HepG2 (cell line): Measurements from ENCODE around the gene HTATSF1. TPM values are rescaled to one million over a fixed set of nuclear protein-coding genes. Genes with fewer than 3 reads are reported as not detected.

ENCODE experiments used
- ATAC-seq: fragments of 200-7000 bp; cut with Tn5 transposase; 3 replicates; pipeline ENCODE4 v1.9.1; 2020; ENCODE audit warnings: mild to moderate bottlenecking, moderate library complexity
- BruUV-seq: library from RNA; stranded (reverse); fragments of 400-500 nt; replicated peaks from 2 replicates; lab custom pipeline; 2021; lab: Mats Ljungman, UMichigan
- CTCF ChIA-PET: fragments of 300-600 bp; formaldehyde crosslinking; extraction: SDS; loops from one replicate; lab custom pipeline; 2021; ENCODE audit warnings: low total read pairs, inconsistent platforms, low intra/inter-chr PET ratio; lab: Yijun Ruan, JAX
- POLR2A ChIA-PET: fragments of 350-600 bp; sonication (Branson Sonifier 250); formaldehyde crosslinking; loops from one replicate; lab custom pipeline; 2020; ENCODE audit warnings: antibody characterized with exemption, inconsistent platforms; lab: Yijun Ruan, JAX
- DNase-seq: peaks from one replicate; pipeline ENCODE4 v3.0.0-alpha.2; 2015; ENCODE audit warnings: low spot score
- FAIRE-seq: peaks from 3 replicates; lab custom pipeline; 2011; peaks lifted over from hg19 to GRCh38; lab: Jason Lieb, UNC
- H2AFZ ChIP-seq: one replicate; pipeline ENCODE4 v1.6.1; 2011; ENCODE audit warnings: low read length, inconsistent platforms
- H3K27ac ChIP-seq: fragments of 300-600 bp; 3 replicates; pipeline ENCODE4 v1.8.0; 2011; ENCODE audit warnings: mixed run types, mild to moderate bottlenecking, mixed read lengths, low read length, inconsistent platforms; ENCODE audit not compliant: insufficient read depth; ENCODE audit errors: extremely low read length
- H3K27me3 ChIP-seq, 2 experiments: fragments of 200-600 bp in 1 of 2; 2 replicates in 1 of 2; 3 replicates in 1 of 2; pipeline versions ENCODE4 v1.6.0 to v1.8.0; 2011; ENCODE audit warnings: low read length in 2 of 2, mild to moderate bottlenecking in 2 of 2, moderate library complexity in 2 of 2, inconsistent platforms in 1 of 2; ENCODE audit not compliant: insufficient read depth in 2 of 2, control insufficient read depth in 1 of 2
- H3K36me3 ChIP-seq, 2 experiments: fragments of 200-600 bp in 1 of 2; replicated peaks in 1 of 2; 2 replicates in 1 of 2; 3 replicates in 1 of 2; pipeline versions ENCODE4 v1.5.1 to v1.8.0; 2011; ENCODE audit warnings: low read length in 2 of 2, inconsistent platforms in 1 of 2; ENCODE audit not compliant: insufficient read depth in 2 of 2, control insufficient read depth in 1 of 2
- H3K4me1 ChIP-seq: 2 replicates; pipeline ENCODE4 v1.5.1; 2012; ENCODE audit warnings: low read length, inconsistent platforms; ENCODE audit not compliant: insufficient read depth
- H3K4me2 ChIP-seq: 2 replicates; pipeline ENCODE4 v1.6.0; 2011; ENCODE audit warnings: low read depth, low read length, inconsistent platforms
- H3K4me3 ChIP-seq, 3 experiments: fragments of 200-600 bp in 1 of 3; sonication (generic), shearing (Covaris generic) in 1 of 3; replicated peaks in 1 of 3; 2 replicates each; pipeline ENCODE4 v1.5.1; 2011 to 2016; ENCODE audit warnings: low read length in 3 of 3, inconsistent platforms in 2 of 3, low read depth in 2 of 3, mild to moderate bottlenecking in 2 of 3, control low read depth in 1 of 3, mixed read lengths in 1 of 3; ENCODE audit not compliant: insufficient read depth in 1 of 3
- H3K79me2 ChIP-seq: one replicate; pipeline ENCODE4 v1.6.1; 2011; ENCODE audit warnings: low read length, inconsistent platforms; ENCODE audit not compliant: insufficient read depth
- H3K9ac ChIP-seq: 2 replicates; pipeline ENCODE4 v1.6.0; 2011; ENCODE audit warnings: mild to moderate bottlenecking, low read depth, low read length, inconsistent platforms; ENCODE audit not compliant: insufficient read depth
- H3K9me3 ChIP-seq: 2 replicates; pipeline ENCODE4 v1.5.1; 2012; ENCODE audit warnings: mild to moderate bottlenecking, low read length
- H4K20me1 ChIP-seq: 2 replicates; pipeline ENCODE4 v1.6.0; 2011; ENCODE audit warnings: inconsistent platforms, mild to moderate bottlenecking, low read length, moderate library complexity; ENCODE audit not compliant: insufficient read depth
- ATAD3A ChIP-seq: sonication (generic); formaldehyde crosslinking; IDR thresholded peaks from 2 replicates; pipeline ENCODE4 v1.4.0; 2020; ENCODE audit warnings: missing genetic modification reagents
- CHCHD3 ChIP-seq: sonication (generic); formaldehyde crosslinking; IDR thresholded peaks from 2 replicates; pipeline ENCODE4 v1.8.0; 2022; ENCODE audit warnings: mild to moderate bottlenecking, missing genetic modification reagents, moderate library complexity
- HES4 ChIP-seq: sonication (generic); formaldehyde crosslinking; IDR thresholded peaks from 2 replicates; pipeline ENCODE4 v1.9.0; 2021; ENCODE audit warnings: mild to moderate bottlenecking, missing genetic modification reagents, borderline replicate concordance
- HOXA7 ChIP-seq: sonication (generic); formaldehyde crosslinking; IDR thresholded peaks from 2 replicates; pipeline ENCODE4 v1.8.1; 2022; ENCODE audit warnings: mild to moderate bottlenecking, missing genetic modification reagents, moderate library complexity
- HOXD1 ChIP-seq: sonication (generic); formaldehyde crosslinking; IDR thresholded peaks from 2 replicates; pipeline ENCODE4 v1.5.0; 2020; ENCODE audit warnings: missing genetic modification reagents
- KLF9 ChIP-seq: IDR thresholded peaks from 2 replicates; pipeline ENCODE4 v1.6.1; 2016; ENCODE audit warnings: low read depth
- MEF2D ChIP-seq: sonication (generic); formaldehyde crosslinking; IDR thresholded peaks from 2 replicates; pipeline ENCODE4 v1.5.1; 2020; ENCODE audit warnings: mild to moderate bottlenecking, missing genetic modification reagents
- NFE2L2 ChIP-seq: fragments of 150-350 bp; IDR thresholded peaks from 2 replicates; pipeline ENCODE4 v1.6.1; 2014; ENCODE audit warnings: low read length
- PHF8 ChIP-seq: sonication (generic); formaldehyde crosslinking; IDR thresholded peaks from 2 replicates; pipeline ENCODE4 v1.5.0; 2020; ENCODE audit warnings: missing genetic modification reagents
- RBFOX2 ChIP-seq: fragments of 200-400 bp; formaldehyde crosslinking; IDR thresholded peaks from 2 replicates; pipeline ENCODE4 v1.6.1; 2017; ENCODE audit warnings: low read depth, mild to moderate bottlenecking, low read length
- ZKSCAN5 ChIP-seq: sonication (generic); formaldehyde crosslinking; IDR thresholded peaks from 2 replicates; pipeline ENCODE4 v1.5.1; 2020; ENCODE audit warnings: mild to moderate bottlenecking, missing genetic modification reagents
- ZNF354B ChIP-seq: sonication (generic); formaldehyde crosslinking; IDR thresholded peaks from 2 replicates; pipeline ENCODE4 v1.8.0; 2022; ENCODE audit warnings: mild to moderate bottlenecking, missing genetic modification reagents
- ZNF451 ChIP-seq: sonication (generic); formaldehyde crosslinking; IDR thresholded peaks from 2 replicates; pipeline ENCODE4 v1.5.0; 2020; ENCODE audit warnings: mild to moderate bottlenecking, missing genetic modification reagents
- WGBS: methylation state at CpG from one replicate; pipeline ENCODE4 v1.1.6; 2017; ENCODE audit warnings: low lambda C conversion rate; 5-methylcytosine and 5-hydroxymethylcytosine counted together
- in situ Hi-C: cut with HindIII; loops from 2 replicates; pipeline ENCODE4 v1.10.0; 2017; ENCODE audit warnings: low pct_unique_long_range_greater_than_20kb; ENCODE audit not compliant: extremely low pct_ligation_motif_present
- intact Hi-C: fragments of 100-400 bp; cut with micrococcal nuclease; formaldehyde crosslinking; loops from one replicate; pipeline ENCODE4 v1.10.0; 2022; ENCODE audit not compliant: unreplicated experiment
- polyA plus RNA-seq, 8 experiments: library from polyadenylated mRNA; depleted of rRNA in 3 of 8; stranded (reverse) in 7 of 8; unstranded in 1 of 8; fragments of >200 nt; fragmentation: Illumina TruSeq in 4 of 8; extraction: Trizol in 4 of 8; gene quantifications; 2 replicates each; pipeline versions ENCODE4 v1.2.1 to v1.2.3, GENCODE V29; 2011 to 2016; ENCODE audit warnings: low read depth in 4 of 8, missing spikeins in 1 of 8, mixed read lengths in 1 of 8; ENCODE audit not compliant: insufficient read depth in 1 of 8
- total RNA-seq, 5 experiments: library from RNA; depleted of rRNA; stranded (reverse); fragments of >200 nt; fragmentation: Illumina TruSeq; extraction: Trizol; gene quantifications; 2 replicates each; pipeline ENCODE4 v1.2.3, GENCODE V29; 2016; ENCODE audit warnings: low read depth in 1 of 5
- TF ChIP-seq, protein P1 (sequence below): IDR thresholded peaks from 2 replicates; pipeline ENCODE4 v1.6.1; 2016; ENCODE audit warnings: mild to moderate bottlenecking
- TF ChIP-seq, protein P2 (sequence below): sonication (generic); formaldehyde crosslinking; conservative IDR thresholded peaks from 2 replicates; pipeline ENCODE4 v1.5.0; 2020; ENCODE audit warnings: missing genetic modification reagents
- TF ChIP-seq, protein P3 (sequence below): sonication (generic); formaldehyde crosslinking; IDR thresholded peaks from 2 replicates; pipeline ENCODE4 v1.4.0; 2020; ENCODE audit warnings: mild to moderate bottlenecking, missing genetic modification reagents

The HTATSF1 gene
- total and polyA plus RNA-seq, 2 of the 13 experiments (the other 11 are each of a cell fraction or from before 2014, with no cell fraction given) = 0.57 to 40.5 TPM

DNA sequence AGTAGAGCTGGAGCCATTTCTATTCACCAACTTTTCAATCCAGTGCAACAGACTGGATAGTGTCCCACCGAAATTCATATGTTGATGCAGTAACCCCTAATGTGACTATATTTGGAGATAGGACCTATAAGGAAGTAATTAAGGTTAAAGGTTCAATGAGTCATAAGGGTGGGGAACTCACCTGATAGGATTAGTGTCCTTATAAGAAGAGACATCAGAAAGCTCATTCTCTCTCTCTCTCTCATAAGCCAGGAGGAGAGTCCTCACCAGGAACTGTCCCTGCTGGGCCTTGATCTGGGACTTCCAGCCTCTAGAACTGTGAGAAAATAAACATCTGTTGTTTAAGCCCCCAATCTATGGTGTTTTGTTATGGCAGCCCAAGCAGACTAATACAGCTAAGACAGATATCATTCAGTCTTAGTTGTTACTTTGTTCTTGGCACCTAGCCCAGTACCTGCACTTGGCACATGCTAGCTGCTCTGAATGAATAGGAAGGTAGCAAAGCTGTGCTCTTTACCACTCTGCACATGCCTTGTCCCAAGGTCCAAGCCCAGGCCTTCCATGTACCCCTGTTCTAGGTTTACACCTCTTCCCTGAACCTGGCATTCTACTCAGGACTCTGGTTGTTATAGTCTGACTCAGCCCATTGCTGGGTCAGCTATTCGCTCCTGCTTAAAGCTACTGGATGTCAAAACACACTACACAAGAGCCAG lies 28.8 kb upstream of the HTATSF1 start (continued):
- TF ChIP-seq ATAD3A (no peak), ZKSCAN5 (CRISPR knock-in tag) (no peak)

DNA sequence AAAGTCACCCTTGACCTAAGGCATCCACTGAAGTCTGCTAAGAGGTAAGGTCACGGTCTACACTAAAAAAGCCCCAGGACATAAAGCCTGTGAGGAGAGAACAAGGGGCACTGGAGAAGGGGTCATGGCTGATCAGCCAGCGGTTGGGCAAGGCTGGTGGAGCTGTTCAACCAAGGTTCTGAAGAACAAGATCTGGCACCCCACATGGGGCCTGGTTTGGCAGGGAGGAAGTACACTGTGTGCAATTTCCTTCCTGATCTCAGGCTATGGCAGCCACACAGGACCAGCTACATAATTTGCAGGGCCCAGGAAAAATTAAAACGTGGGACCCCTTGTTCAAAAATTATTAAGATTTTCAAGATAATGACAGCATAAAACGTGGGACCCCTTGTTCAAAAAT lies 23.7 kb upstream of the HTATSF1 start:
- BruUV-seq = no TSS peak
- no peaks in the 10 kb centered on the region for H3K79me2 ChIP-seq
- intact Hi-C loops = no loop called here

More for the DNA sequence above, 23.7 kb upstream of the HTATSF1 start:
- WGBS = no CpG with 5 or more reads among the region's 4 CpGs
- H3K4me3 ChIP-seq = no peak overlapping the region
- no peaks in the 10 kb centered on the region for H3K27me3 ChIP-seq
- DNase-seq = no peak
- no peak overlapping the region for H3K9ac ChIP-seq
- POLR2A ChIA-PET = no interaction called here
- H3K27ac ChIP-seq = no peak overlapping the region
- TF ChIP-seq HOXA7 (CRISPR knock-in tag) = no peak
- TF ChIP-seq KLF9 (CRISPR knock-in tag) = no peak
- TF ChIP-seq ZNF354B = no peak
- TF ChIP-seq, protein P1, sequence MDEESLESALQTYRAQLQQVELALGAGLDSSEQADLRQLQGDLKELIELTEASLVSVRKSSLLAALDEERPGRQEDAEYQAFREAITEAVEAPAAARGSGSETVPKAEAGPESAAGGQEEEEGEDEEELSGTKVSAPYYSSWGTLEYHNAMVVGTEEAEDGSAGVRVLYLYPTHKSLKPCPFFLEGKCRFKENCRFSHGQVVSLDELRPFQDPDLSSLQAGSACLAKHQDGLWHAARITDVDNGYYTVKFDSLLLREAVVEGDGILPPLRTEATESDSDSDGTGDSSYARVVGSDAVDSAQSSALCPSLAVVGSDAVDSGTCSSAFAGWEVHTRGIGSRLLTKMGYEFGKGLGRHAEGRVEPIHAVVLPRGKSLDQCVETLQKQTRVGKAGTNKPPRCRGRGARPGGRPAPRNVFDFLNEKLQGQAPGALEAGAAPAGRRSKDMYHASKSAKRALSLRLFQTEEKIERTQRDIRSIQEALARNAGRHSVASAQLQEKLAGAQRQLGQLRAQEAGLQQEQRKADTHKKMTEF = no peak
- TF ChIP-seq ZNF451 (CRISPR knock-in tag) = no peak
- TF ChIP-seq NFE2L2 = no peak
- no peak for TF ChIP-seq MEF2D (CRISPR knock-in tag)
- TF ChIP-seq RBFOX2 = no peak
- TF ChIP-seq CHCHD3 = no peak
- no peak for TF ChIP-seq HES4 (CRISPR knock-in tag)
- TF ChIP-seq, protein P2, sequence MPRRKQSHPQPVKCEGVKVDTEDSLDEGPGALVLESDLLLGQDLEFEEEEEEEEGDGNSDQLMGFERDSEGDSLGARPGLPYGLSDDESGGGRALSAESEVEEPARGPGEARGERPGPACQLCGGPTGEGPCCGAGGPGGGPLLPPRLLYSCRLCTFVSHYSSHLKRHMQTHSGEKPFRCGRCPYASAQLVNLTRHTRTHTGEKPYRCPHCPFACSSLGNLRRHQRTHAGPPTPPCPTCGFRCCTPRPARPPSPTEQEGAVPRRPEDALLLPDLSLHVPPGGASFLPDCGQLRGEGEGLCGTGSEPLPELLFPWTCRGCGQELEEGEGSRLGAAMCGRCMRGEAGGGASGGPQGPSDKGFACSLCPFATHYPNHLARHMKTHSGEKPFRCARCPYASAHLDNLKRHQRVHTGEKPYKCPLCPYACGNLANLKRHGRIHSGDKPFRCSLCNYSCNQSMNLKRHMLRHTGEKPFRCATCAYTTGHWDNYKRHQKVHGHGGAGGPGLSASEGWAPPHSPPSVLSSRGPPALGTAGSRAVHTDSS (CRISPR knock-in tag) = no peak
- no peak for TF ChIP-seq HOXD1
- TF ChIP-seq PHF8 (CRISPR knock-in tag) = no peak
- TF ChIP-seq, protein P3, sequence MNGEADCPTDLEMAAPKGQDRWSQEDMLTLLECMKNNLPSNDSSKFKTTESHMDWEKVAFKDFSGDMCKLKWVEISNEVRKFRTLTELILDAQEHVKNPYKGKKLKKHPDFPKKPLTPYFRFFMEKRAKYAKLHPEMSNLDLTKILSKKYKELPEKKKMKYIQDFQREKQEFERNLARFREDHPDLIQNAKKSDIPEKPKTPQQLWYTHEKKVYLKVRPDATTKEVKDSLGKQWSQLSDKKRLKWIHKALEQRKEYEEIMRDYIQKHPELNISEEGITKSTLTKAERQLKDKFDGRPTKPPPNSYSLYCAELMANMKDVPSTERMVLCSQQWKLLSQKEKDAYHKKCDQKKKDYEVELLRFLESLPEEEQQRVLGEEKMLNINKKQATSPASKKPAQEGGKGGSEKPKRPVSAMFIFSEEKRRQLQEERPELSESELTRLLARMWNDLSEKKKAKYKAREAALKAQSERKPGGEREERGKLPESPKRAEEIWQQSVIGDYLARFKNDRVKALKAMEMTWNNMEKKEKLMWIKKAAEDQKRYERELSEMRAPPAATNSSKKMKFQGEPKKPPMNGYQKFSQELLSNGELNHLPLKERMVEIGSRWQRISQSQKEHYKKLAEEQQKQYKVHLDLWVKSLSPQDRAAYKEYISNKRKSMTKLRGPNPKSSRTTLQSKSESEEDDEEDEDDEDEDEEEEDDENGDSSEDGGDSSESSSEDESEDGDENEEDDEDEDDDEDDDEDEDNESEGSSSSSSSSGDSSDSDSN (CRISPR knock-in tag) = no peak
- TF ChIP-seq, all 625 proteins: peak for 0
- no peaks in the 10 kb centered on the region for H3K9me3 ChIP-seq
- no peak for ATAC-seq
- FAIRE-seq = no peak
- CTCF ChIA-PET = no interaction called here
- H2AFZ ChIP-seq = no peak overlapping the region
- H4K20me1 ChIP-seq = no peaks in the 10 kb centered on the region
- in situ Hi-C loops = no loop called here
- H3K4me1 ChIP-seq = no peaks in the 10 kb centered on the region
- no peaks in the 10 kb centered on the region for H3K36me3 ChIP-seq
- H3K4me2 ChIP-seq = no peak overlapping the region
